T-helper 2 cell (primary cell): Measurements from ENCODE around the gene RNF2.

ENCODE experiments used
- DNase-seq, 5 experiments: peaks; one replicate each; pipeline versions ENCODE4 v3.0.0 to v3.0.0-alpha.2; 2012 to 2022

RNF2 gene

DNA sequence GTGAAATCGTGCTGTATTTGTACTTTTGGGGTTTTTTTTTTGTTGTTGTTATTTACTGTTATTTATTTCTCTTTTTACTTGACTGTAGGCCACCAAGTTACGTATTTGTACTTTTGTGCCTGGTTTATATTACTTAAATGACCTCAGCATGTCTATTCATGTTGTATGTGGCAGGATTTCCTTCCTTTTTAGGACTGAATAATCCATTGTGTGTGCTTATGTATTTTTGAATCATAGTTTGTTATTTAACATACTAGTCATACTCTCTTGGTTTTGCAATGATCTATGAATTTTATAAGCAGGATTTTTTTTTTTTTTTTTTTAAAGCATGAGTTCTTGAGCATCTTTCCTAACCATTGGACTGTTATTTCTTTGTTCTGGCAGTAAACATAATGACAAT is 51.2 kb downstream of the RNF2 start:
- DNase-seq = no peak

DNA sequence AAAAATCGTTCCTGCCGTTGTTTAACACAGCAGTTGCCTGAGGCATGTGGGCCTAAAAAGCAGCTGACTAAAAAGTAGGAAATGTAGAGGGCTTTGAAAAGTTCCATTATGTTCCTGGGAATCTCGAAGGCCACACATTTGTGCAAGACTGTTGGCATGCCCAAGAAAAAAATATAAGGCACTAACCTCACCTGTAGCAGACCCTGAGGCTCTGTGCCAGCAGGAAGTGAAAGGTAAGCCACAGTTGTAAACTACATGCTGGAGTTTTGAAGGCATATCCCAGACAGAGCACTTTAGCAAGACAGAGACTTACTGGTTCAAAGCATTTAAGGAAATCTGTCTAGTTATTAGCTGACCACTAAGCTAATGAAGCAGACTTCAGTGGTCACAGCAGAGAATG is 58.7 kb downstream of the RNF2 start:
- DNase-seq = no peak

DNA sequence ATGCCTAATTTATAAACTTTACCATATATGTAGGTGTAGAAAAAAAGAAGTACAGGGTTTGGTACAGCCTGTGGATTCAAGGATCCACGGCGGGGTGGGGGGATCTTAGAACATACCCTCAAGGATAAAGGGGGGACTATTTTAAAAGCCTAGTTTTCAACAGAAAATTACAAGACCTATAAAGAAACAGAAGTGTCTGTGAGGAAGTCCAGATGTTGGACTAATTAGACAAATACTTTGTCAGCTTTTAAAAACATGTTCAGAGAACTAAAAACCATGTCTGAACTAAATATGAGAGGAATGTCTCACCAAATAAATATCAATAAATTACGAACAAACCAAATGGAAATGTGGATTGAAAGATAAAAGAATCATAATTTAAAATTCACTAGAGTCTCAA is 59.8 kb downstream of the RNF2 start:
- no peak for DNase-seq

DNA sequence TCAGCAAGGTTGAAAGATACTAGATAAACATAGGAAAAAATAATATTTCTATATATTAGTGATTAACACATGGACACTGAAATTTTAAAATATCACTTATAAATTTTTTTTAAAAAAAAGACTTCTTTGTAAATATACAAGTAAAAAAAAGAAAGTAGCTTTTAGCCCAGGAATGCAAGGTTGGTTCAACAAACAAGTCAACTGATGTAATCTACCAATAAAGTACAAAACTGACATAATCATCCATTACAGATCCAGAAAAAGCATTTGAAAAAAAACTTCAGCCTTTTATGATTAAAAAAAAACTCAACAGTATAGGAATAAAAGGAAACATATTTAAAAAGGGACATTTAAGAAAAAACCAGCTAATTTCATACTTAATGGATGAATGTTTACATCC is 63.0 kb downstream of the RNF2 start:
- DNase-seq = peak in 1 of 5 experiments; percentile 34

DNA sequence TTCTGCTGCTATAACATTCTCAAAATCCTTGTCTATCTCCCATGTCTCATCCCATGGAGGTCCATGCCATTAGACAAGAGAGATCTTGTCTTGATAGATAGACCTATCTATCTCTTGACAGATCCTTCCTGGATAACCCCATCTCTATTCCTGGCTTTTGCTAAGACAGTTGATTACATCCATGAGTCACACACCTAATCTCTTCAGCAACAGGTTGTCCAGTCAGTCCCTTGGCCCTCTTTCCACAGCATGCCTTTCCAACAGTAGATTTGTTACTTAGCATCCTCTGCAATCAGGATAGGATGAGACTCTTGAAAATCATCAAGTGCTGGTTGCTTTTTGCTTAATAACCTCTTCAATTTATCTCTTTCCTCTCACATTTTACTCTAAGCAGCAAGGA is 64.8 kb downstream of the RNF2 start:
- no peak for DNase-seq

DNA sequence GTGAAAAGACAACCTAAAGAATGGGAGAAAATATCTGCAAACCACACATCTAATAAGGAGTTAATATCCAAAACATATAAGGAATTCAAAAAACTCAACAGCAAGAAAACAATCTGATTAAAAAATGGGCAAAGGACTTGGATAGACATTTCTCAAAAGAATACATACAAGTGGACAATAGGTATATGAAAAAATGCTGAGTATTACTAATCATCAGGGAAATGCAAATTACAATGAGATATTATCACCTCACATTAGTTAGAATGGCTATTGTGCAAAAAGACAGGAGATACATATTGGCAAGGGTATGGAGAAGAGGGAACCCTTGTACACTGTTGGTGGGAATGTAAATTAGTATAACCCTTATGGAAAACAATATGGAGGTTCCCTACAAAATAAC is 66.5 kb downstream of the RNF2 start:
- no peak for DNase-seq

DNA sequence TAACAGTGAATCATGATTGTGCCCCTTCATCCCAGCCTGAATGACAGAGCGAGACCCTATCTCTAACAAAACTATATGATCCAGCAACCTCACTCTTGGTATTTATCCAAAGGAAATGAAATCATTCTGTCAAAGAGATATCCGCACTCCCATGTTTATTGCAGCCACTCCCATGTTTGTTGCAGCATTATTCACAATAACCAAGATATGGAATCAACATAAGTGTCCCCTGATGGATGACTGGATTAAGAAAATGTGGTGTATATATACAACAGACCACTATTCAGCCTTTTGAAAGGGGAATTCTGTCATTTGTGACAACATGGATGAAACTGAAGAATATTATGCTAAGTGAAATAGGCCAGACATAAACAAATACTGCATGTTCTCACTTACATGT is 67.0 kb downstream of the RNF2 start:
- DNase-seq = no peak

DNA sequence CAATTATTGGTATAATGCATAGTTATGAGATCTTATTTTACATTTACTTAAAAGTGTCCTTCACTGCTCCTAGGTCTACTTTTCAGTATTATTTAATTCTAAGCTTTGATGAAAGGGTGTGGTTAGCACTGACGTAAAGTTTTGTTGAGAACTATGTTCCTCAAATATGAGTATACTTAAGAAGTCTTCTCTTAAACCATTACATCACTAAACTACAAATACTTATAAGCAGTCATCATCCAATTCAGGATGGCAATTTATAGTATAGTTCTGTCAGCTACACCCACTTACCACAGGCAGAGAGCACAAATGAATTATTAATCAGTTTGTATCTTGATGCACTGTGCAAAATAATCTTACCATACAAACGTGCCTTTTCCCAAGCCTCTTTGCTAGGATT is 84.3 kb downstream of the RNF2 start:
- DNase-seq = no peak

DNA sequence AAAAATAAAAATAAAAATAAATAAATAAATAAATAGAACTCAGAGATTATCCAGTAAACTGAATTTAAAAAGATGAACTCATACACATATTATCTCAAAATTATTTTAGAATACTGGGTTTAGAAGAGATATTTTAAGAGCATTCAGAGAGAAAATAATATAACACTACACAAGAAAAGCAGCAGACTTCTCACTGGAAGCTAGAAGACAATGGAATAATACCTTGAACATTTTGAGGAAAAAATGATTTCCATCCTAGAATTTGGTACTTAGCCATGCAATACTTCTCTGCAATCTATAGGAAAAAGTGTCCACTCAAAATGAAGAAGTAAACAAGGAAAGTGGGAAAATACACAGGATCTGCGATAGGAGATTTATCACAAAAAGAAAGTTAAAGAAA is 87.2 kb downstream of the RNF2 start:
- no peak for DNase-seq

DNA sequence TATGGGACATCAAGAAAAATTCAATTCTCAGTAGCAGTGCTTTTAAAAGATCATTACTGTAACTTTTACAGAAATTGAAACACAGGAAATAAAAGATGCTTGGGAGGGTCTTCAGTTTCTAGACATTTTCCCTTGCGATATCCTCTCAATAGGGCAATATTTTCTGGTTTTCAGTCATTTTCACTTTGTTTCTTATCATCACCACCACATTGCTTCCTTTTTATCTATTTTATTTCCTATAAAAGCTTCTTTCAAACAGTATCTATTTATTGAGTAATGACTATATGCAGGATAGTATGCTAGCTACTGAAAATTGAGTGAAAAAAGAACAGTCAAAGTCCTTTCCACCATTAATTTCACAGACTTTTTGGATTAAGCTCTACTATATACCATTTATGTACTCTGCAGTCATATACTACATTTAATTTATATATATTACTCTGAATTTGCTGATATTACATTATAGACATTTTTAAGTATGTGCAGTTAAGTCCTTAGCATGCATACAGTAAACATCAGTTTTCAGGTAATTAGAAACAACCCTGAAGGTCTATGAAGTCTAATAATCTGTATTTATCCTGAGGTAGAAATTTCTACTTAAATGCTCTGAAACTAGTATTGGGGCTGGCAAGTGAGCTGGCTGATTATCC is 92.7 kb downstream of the RNF2 start:
- DNase-seq = no peak

DNA sequence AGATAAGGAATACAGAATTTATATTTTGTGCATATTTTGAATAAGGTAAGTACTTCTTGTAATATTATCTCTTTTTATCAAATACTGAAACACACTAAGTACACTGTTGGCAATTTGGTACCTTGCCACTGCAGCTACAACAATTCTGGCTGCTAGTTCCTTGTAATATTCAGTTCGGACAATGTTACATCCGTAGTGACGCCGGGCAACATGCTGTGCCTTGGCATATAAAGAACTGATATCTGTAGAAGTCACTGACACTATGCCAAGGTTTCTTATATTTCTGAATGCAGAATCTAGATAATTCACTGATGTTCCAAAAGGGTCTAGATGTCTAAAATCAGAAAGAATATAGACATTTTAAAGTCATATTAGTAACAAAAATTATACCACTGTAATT is 93.9 kb downstream of the RNF2 start:
- DNase-seq = no peak

DNA sequence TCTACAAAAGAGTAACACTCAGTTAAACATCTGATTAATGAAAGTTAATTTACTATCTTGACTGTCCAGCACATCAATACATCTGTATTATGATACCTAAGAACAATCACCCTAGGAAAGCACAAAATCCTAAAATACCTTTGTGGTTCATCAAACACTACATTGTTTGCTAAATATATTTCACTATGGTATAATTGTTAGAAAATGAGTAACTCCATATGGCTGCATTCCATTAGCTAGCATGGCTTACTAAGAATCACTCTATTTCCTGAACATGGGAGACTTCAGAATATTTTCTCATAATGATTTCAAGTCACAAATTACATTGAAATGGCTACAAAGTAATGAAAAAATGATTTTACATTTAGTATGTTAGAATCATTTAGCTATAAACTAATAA is 98.9 kb downstream of the RNF2 start:
- no peak for DNase-seq

DNA sequence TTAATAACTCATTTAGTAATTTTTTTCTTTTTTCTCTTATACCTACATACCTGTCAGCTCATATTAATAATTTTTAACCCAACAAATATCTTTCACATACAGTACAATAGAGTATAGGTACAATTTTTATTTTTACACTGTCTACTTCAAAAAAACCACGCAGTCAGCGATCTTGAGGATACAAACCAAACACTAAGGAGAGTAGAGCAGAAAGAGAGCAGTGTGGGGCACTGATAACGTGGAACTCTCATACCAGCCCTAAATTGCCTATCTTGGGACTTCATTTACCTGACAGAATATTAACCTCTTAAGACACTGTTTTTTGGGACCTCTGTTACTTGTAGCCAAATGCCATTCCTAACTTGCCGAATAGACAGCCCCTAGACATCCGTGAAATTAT is 105.9 kb downstream of the RNF2 start:
- DNase-seq = no peak
